Renal cortical epithelial cell (primary cell): ENCODE results near the gene ZNF837. TPM values are rescaled to one million over a fixed set of nuclear protein-coding genes. Genes with fewer than 3 reads are reported as not detected.

Experiments
- DNase-seq: peaks from one replicate; pipeline ENCODE4 v3.0.0-alpha.2; 2011; ENCODE audit warnings: low read depth
- total RNA-seq: library from RNA; depleted of rRNA; stranded (reverse); fragments of >200 nt; gene quantifications from 2 replicates; pipeline ENCODE4 v1.2.3, GENCODE V29; 2014

The ZNF837 gene
- total RNA-seq, 1 donor from 2014 or later, result 5.9 TPM

DNA sequence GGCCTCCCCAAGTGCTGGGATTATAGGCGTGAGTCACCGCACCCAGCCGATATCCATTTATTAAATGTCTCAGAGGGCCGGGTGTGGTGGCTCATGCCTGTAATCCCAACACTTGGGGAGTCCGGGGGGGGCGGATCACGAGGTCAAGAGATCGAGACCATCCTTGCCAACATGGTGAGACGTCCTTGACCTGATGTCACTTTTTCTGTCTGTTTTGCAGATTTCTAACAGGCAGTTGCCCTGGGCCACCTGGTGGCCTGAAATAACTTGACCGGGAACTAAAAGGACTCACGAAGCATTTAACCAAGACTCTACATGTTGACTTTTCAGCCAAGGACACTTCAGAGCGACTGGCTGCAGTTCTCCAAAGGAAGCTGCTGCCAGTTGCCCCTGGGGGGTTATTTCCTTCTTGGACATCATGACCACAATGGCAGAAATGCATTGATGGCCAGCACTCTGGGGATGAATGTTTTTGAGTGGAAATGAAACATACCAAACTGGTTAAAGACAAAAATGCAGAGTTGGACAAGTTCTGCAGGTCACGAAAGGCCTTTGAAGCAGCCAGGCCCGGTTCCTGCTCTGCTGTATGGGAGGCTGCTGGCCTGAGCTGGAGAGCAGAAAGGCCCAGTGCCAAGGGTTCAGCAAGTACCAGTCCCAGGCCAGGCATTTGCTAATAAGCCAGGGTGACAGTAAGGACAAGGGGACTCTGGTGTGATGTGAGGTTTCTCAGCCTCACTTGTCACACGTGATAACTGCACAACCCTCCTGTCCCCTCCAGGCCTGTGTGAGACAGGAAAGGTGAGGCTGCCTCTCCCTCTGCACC lies 8.3 kb downstream of the ZNF837 start:
- no peak for DNase-seq

DNA sequence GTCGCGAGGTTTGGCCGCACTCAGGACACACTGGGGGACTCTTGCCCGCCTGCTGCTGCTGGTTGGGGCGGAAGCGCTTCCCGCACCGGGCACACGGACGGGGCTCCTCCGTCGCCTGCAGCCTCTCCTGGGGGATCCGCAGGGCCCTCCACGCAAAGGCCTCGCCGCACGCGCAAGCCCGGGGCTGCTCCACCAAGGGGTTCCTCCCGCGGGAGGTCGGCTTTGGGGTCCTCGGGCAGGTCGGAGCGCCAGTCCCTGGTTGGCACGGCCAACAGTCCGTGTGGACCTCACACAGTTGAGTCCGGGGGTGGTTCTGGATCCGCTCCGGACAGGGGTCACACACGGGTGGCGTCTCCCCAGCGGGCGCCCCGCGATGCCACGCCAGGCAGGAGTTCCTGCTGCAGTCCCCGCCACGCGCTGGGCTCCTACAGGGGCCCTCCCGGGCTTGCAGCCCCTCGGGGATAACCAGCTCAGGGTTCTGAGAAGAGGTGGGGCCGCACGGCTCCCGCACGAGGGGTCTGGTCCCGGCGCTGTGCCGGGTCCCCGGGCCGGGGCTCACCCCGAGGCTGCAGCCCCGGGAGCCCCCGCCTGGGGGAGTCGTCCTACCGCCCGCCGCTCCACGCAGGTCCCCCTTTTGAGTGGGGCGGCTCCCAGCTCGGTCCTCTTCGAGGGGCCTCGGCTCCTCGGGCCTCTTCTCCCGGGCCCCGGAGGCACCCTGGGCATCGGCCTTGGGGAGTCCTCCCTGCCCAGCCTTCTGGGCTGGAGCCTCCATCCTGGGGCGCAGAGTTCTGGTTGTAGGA lies 12.1 kb downstream of the ZNF837 start:
- DNase-seq, result no peak

DNA sequence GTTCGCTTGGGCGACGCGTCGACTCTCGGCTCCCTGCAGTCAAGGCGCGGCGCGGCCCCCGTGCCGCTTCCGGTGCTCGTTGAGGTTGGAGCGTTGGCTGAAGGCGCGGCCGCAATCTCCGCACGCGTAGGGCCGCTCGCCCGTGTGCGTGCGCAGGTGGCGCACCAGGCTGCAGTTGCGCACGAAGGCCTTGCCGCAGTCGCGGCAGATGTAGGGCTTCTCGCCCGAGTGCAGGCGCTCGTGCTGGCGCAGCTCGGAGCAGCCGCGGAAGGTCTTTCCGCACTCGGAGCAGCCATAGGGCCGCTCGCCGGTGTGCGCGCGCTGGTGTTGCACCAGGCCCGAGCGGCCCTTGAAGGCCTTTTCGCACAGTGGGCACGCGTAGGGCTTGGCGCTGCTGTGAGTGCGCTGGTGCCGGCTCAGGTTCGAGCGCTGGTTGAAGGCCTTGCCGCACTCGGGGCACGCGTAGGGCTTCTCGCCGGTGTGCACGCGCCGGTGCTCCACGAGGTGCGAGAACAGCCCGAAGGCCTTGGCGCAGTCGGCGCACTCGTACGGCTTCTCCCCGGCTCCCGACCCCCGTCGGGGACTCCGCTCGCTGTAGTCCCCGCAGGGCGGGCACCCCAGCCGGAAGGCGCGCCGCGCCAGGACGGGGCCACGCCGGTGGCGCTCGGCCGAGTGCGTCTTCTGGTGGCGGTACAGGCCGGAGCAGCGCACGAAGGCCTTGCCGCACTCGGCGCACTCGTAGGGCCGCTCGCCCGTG lies 13.0 kb downstream of the ZNF837 start:
- no peak for DNase-seq

- no peak for DNase-seq
These were observed 14.0 kb downstream of the ZNF837 start for GRCh38 chr19:58366585-58367430.

GRCh38 chr19:58364146-58364545 lies 16.7 kb downstream of the ZNF837 start:
- no peak for DNase-seq

GRCh38 chr19:58362272-58362994 lies 18.4 kb downstream of the ZNF837 start, which contains the start of gene ZNF497:
Gene ZNF497 (minus strand): TSS chr19:58362751. CDS start chr19:58357635, 5,116 bp downstream.
- peak; percentile 86 for DNase-seq

DNA sequence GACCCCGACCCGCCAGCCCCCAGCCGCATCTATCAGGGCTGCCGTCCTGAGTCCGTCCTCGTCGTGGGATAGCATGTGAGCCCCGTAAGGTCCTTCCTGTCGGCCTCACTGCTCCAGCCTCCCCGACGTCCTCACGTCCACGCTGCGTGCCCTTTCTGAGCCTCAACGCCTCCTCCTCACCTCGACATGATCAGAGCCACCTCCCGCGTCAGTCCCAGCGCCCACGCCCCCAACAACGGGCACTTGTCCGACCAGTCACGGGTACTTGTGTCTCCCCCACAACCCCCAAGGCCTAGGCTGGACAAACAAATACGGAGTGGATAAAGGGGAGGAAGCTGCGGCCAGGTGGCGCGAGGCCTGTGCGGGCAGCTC lies 18.9 kb downstream of the ZNF837 start:
- DNase-seq, result no peak

DNA sequence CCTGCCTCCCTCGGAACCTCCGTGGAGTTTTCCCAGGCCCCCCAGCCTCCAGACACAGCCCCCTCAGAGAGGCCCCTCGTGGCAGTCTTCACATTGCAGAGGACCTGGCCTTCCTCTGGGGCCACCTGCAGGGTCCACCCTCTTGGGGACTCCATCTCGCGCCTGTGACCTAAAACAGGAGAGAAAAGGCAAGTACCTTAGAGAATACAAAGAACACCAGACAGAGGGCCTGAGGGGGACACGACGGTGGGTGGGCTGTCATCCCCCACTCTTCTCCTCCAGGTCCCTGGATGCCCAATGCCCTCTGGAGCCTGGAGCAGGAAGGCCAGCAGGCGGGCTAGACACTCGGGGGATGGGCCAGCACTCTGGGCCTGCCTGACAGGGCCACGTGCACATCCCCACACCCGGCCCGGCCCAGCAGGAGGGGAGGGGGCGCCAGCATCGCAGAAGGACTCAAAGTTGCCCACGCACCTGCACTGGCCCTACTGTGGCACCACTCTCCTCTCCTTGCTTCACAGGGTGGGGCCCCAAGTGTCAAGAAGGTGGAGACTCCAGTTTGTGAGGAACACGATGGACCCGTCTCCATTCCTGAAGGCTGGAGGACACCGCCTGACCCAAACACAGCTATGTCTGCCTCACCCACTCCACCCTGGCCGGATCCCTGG lies 23.2 kb downstream of the ZNF837 start:
- DNase-seq, result no peak

- DNase-seq, result no peak
These were observed 23.9 kb downstream of the ZNF837 start for GRCh38 chr19:58356766-58357480.

GRCh38 chr19:58355908-58356765 lies 24.7 kb downstream of the ZNF837 start:
- DNase-seq, result no peak

DNA sequence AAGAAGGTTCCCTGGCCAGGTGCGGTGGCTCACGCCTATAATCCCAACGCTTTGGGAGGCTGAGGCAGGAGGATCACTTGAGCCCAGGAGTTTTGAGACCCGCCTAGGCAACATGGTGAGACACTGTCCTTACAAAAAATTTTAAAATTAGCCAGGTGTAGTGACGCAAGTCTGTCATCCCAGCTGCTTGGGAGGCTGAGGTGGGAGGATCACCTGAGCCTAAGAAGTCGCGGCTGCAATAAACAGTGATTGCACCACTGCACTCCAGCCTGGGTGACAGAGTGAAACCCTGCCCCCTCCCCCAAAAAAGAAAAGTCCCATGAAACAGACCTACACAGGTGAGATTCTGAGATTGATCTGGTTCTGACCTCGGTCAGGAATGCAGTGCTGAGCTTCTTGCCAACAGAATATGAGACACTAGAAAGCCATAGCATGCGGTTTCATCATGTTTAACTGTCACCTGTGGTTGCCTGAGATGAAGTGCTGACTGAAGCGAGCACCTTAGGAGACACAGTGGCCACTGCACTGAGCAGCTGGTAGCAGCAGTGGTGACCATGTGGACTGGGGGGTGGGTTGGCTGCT lies 25.5 kb downstream of the ZNF837 start:
- DNase-seq, result no peak

- no peak for DNase-seq
These were observed 26.3 kb downstream of the ZNF837 start for GRCh38 chr19:58354478-58355030.

- DNase-seq, result no peak
These were observed 26.9 kb downstream of the ZNF837 start for GRCh38 chr19:58353717-58354477.

DNA sequence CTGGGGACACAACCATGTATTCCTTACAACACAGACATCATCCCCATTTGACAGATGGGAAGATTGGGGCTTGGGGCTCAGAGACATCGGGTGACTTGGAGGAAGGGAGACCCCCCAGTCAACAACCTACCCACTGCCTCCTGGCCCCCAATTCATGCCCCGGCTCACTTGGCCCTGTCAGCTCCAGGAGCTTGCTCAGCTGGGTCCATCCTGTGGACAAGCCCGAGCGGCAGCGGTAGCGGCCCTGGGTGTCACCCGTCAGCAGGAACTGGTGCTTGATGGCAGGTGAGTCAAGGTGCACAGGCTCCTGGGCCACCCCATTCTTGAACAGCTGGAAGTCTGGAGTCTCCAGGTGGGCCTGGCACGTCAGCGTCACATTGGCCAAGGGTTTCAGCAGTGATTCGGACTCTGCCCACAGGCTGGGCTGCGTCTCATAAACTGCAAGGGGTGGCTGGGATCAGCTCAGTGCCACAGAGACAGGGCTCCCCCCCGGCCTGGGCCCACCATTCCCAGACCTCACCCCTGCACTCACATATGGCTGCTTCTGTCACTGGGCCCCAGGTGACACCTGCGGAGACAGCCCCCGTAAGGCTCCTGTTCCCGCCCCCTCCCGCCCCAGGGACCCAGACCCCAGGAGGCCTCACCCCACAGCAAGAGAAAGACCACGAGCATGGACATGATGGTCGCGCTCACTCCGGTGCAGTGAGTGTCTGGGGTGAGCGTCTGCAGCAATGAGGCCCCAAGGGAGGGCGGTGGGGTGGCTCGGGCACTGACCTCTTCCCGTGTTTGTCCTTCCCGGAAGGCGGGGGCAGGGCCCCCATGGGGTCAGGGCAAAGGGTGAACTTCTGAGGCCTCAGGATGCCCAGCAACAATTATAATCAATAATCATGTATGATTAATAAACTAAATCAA lies 27.8 kb downstream of the ZNF837 start, which contains the start of gene A1BG:
TSS of gene A1BG (minus strand) at position 733 of the 912 bp plus-strand sequence. CDS start at position 678, 55 bp downstream.
- no peak for DNase-seq

DNA sequence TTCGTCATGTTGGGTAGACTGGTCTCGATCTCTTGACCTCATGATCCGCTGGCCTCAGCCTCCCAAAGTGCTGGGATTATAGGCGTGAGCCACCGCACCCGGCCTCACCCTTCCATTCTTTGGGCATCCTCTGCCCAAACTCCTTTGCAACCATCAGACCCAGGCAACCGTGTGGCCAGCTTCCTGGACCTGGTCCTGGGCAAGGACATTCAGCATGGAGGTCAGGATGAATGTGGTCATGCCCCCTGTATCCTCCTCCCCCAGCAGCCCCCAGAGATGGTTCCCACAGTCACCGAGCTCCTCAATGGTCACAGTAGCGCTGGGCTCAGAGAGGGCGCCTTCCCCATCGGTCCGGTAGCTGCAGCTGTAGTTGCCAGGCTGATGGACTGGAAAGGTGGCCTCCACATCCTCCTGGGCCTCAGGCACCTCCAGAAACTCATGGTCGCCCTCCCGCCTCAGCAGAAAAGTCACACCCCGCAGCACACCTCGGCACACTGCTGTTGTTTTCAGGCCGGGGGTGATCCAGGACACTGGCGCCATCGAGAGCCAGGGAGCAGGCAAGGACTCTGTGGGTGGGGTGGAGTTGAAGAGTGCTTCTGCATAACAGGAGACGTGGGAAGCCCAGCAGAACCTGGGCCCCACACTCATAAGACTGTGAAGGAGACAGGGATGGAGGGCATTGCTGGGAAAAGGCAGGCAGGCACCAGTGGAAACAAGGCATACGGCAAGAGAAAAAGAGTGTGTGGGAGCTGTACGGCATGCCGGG lies 28.7 kb downstream of the ZNF837 start:
- DNase-seq, result no peak
